Glomerular visceral epithelial cell (primary cell): ENCODE measurements around the gene PTPRN2.

Experiments
- DNase-seq: peaks from one replicate; pipeline ENCODE4 v3.0.0-alpha.2; 2016; ENCODE audit errors: extremely low spot score

PTPRN2 gene

GRCh38 chr7:157558516-157558874 is 1029.1 kb downstream of the PTPRN2 start:
- no peak for DNase-seq

- DNase-seq, result no peak
These were observed 1029.6 kb downstream of the PTPRN2 start for GRCh38 chr7:157558061-157558460.

GRCh38 chr7:157557263-157557662 is 1030.4 kb downstream of the PTPRN2 start:
- no peak for DNase-seq

- DNase-seq, result no peak
These were observed 1031.0 kb downstream of the PTPRN2 start for GRCh38 chr7:157556642-157556944.

- no peak for DNase-seq
These were observed 1031.5 kb downstream of the PTPRN2 start for GRCh38 chr7:157555944-157556641.

GRCh38 chr7:157555313-157555712 is 1032.3 kb downstream of the PTPRN2 start:
- DNase-seq, result no peak

GRCh38 chr7:157554393-157555238 is 1033.0 kb downstream of the PTPRN2 start:
- no peak for DNase-seq

- DNase-seq, result no peak
These were observed 1034.4 kb downstream of the PTPRN2 start for GRCh38 chr7:157553256-157553655.

GRCh38 chr7:157552295-157552993 is 1035.2 kb downstream of the PTPRN2 start:
- DNase-seq, result no peak

- DNase-seq, result no peak
These were observed 1036.1 kb downstream of the PTPRN2 start for GRCh38 chr7:157551325-157552070.

- no peak for DNase-seq
These were observed 1037.0 kb downstream of the PTPRN2 start for GRCh38 chr7:157550300-157551275.

GRCh38 chr7:157549612-157550299 is 1037.9 kb downstream of the PTPRN2 start:
- DNase-seq, result no peak

GRCh38 chr7:157548691-157549303 is 1038.8 kb downstream of the PTPRN2 start:
- DNase-seq, result no peak

- DNase-seq, result no peak
These were observed 1040.0 kb downstream of the PTPRN2 start for GRCh38 chr7:157547611-157548010.

GRCh38 chr7:157547102-157547501 is 1040.5 kb downstream of the PTPRN2 start:
- no peak for DNase-seq

- DNase-seq, result no peak
These were observed 1042.0 kb downstream of the PTPRN2 start for GRCh38 chr7:157545681-157546060.

- DNase-seq, result no peak
These were observed 1042.5 kb downstream of the PTPRN2 start for GRCh38 chr7:157544980-157545680.

GRCh38 chr7:157544226-157544625 is 1043.4 kb downstream of the PTPRN2 start:
- no peak for DNase-seq

- DNase-seq, result no peak
These were observed 1043.8 kb downstream of the PTPRN2 start for GRCh38 chr7:157543791-157544190.
